ENCODE results near the gene CNOT6. TPM values are rescaled to one million over a fixed set of nuclear protein-coding genes. Genes with fewer than 3 reads are reported as not detected.
"Not testable (repeated sequence)": the region's sequence is repeated elsewhere in the genome, so short reads cannot be mapped to it uniquely, and the experiment has no call there.

The CNOT6 gene
- total RNA-seq, result 10 to 100 TPM in 7 of 9 donors, 1 to 10 TPM in 2; 8.1 to 18.8 (median 13.0) TPM
- polyA plus RNA-seq, result 10 to 100 TPM in 1 of 2 donors, 1 to 10 TPM in 1; 3.1 to 12.3 TPM
- long read RNA-seq, donor 1, full-length matches to known transcripts, result 8 of 19 reads
- long read RNA-seq, donor 1, partial matches to known transcripts, result 1 of 19 reads
- long read RNA-seq, donor 1, other reads (novel, unspliced or antisense), result 10 of 19 reads
- long read RNA-seq, donor 2, full-length matches to known transcripts, result 2 of 6 reads
- long read RNA-seq, donor 2, partial matches to known transcripts, result 3 of 6 reads
- long read RNA-seq, donor 2, other reads (novel, unspliced or antisense), result 1 of 6 reads
- long read RNA-seq, donor 3, full-length matches to known transcripts, result 3 of 17 reads
- long read RNA-seq, donor 3, partial matches to known transcripts, result 2 of 17 reads
- long read RNA-seq, donor 3, other reads (novel, unspliced or antisense), result 12 of 17 reads

DNA sequence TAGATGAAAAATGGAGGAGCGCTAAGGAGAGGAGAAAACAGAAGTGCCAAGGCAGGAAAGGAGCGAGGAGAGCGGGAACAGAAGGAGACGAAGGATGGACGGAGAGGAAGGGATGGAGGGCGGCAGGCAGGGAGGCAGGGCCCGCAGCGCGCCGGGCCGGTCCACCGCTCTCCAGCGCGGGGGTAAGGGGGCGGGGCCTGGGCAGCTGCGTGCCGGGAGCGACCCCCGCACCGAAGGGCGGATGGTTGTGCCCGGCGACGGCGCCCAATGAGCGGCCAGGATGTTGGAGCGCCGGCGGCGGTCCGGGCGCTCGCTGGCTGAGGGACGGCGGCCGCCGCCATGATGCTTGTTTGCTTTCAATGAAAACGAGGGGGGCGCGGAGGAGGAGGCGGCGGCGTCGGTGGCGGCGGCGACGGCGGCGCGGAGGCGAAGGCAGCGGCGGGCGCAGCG is at the start of gene CNOT6:
Gene CNOT6 (plus strand): TSS at position 320 of the 450 bp plus-strand sequence. CDS start 34,898 bp downstream, outside the sequence.
- Histone ChIP-seq H3K9me3 (no peaks in the 10 kb centered on the region), H3K27ac (peak within 1 kb of the TSS; percentile 79 to 96 (median 93)), H3K4me3 (peak within 1 kb of the TSS; percentile 61 to 99 (median 96)), H3K27me3 (no peaks in the 10 kb centered on the region), H3K4me1 (peaks cover 0 to 34% (median 20%) of the 10 kb centered on the region in 12 donors), H3K36me3 (peaks cover 0 to 6% (median 0%) of the 10 kb centered on the region in 9 donors)
- peak; percentile 93 to 96 (median 95) for DNase-seq
- WGBS, 4 donors, result 1% methylated on average over 37 to 56 of the region's 56 CpGs
- intact Hi-C loops (cut with DNase I), result no loop called here
- TF ChIP-seq POLR2A (IDR thresholded peaks at IDR 0.05), result peak in 1 of 2 donors; percentile 63
- TF ChIP-seq, protein P1, sequence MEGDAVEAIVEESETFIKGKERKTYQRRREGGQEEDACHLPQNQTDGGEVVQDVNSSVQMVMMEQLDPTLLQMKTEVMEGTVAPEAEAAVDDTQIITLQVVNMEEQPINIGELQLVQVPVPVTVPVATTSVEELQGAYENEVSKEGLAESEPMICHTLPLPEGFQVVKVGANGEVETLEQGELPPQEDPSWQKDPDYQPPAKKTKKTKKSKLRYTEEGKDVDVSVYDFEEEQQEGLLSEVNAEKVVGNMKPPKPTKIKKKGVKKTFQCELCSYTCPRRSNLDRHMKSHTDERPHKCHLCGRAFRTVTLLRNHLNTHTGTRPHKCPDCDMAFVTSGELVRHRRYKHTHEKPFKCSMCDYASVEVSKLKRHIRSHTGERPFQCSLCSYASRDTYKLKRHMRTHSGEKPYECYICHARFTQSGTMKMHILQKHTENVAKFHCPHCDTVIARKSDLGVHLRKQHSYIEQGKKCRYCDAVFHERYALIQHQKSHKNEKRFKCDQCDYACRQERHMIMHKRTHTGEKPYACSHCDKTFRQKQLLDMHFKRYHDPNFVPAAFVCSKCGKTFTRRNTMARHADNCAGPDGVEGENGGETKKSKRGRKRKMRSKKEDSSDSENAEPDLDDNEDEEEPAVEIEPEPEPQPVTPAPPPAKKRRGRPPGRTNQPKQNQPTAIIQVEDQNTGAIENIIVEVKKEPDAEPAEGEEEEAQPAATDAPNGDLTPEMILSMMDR (IDR thresholded peaks at IDR 0.05), result no peak
- ATAC-seq, result peak; percentile 98 to 99 (median 98)

DNA sequence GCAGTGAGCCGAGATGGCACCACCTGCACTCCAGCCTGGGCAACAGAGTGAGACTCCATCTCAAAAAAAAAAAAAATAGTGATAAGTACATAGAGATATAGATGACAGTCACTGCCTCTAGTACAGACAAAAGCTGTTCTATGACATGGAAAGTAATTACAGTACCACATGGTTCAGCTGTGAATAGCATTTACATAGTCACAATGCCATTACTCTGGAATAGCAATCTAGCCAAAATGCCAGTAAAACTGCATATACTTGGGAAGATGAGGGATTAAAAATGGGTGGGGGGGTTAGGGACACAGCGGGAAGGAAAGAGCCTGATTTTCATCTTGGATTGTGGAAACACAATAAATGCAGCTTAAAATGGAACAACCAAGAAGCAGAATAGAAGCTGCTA is 39.4 kb upstream of the CNOT6 start:
- H3K27ac ChIP-seq, result no peak overlapping the region
- ATAC-seq, result no peak
- 54 to 67% (median 57%) methylated on average over 2 of the region's 2 CpGs for WGBS, 4 donors
- no peak for DNase-seq
- H3K4me3 ChIP-seq, result no peak overlapping the region
- intact Hi-C loops (cut with DNase I), result no loop called here
- TF ChIP-seq, protein P1 (IDR thresholded peaks at IDR 0.05), result no peak
- TF ChIP-seq POLR2A (IDR thresholded peaks at IDR 0.05), result no peak
- H3K27me3 ChIP-seq, result peaks cover 0 to 5% (median 0%) of the 10 kb centered on the region in 9 donors
- H3K36me3 ChIP-seq, result no peaks in the 10 kb centered on the region
- no peaks in the 10 kb centered on the region for H3K4me1 ChIP-seq
- H3K9me3 ChIP-seq, result peaks cover 0 to 12% (median 0%) of the 10 kb centered on the region in 12 donors

DNA sequence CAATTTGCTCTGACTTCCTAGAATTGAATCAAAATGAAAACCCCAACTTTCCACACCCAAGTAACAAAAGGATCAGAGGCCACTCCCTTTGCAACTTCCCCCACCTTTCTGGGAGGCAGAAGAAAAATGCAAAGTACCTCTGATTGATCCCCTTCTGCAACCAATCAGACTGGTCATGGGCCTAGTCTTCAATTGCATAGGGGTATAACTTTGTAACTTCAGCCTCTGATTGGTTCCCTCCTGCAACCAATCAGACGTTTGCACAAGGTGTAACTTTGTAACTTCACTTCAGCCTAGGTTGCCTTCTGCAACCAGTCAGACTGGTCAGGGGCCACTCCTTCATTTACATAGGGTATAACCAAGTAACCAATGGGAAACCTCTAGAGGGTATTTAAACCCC is 38.3 kb upstream of the CNOT6 start:
- no peak for TF ChIP-seq POLR2A (IDR thresholded peaks at IDR 0.05)
- TF ChIP-seq, protein P1 (IDR thresholded peaks at IDR 0.05), result no peak
- no peak overlapping the region for H3K27ac ChIP-seq
- peaks cover 0 to 5% (median 0%) of the 10 kb centered on the region in 9 donors for H3K27me3 ChIP-seq
- 66 to 100% (median 86%) methylated on average over 1 of the region's 1 CpG for WGBS, 4 donors
- peaks cover 0 to 13% (median 0%) of the 10 kb centered on the region in 12 donors for H3K9me3 ChIP-seq
- intact Hi-C loops (cut with DNase I), result no loop called here
- no peak overlapping the region for H3K4me3 ChIP-seq
- no peaks in the 10 kb centered on the region for H3K4me1 ChIP-seq
- no peak for ATAC-seq
- no peak for DNase-seq
- H3K36me3 ChIP-seq, result no peaks in the 10 kb centered on the region

DNA sequence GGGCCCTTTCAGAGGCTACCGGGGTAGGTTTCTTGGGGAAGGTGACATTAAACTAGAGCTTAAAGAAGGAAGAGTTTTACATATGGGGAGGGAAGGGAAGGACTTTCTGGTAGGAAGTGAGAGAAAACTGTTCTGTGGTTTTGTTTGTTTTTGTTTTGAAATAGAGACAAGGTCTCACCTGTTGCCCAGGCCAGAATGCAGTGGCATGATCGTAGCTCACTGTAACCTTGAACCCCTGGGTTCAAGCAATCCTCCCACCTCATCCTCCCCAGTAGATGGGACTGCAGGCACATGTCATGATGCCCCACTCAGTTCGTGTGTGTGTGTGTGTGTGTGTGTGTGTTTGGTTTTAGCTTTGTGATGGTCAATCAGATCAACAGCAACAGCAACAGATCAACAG is 37.4 kb upstream of the CNOT6 start:
- no peak for ATAC-seq
- Histone ChIP-seq H3K27ac (no peak overlapping the region), H3K4me1 (no peaks in the 10 kb centered on the region), H3K9me3 (peaks cover 0 to 13% (median 0%) of the 10 kb centered on the region in 12 donors), H3K4me3 (no peak overlapping the region), H3K27me3 (peaks cover 0 to 4% (median 0%) of the 10 kb centered on the region in 9 donors), H3K36me3 (no peaks in the 10 kb centered on the region)
- intact Hi-C loops (cut with DNase I), result no loop called here
- 60 to 81% (median 61%) methylated on average over 3 of the region's 3 CpGs for WGBS, 4 donors
- no peak for TF ChIP-seq POLR2A (IDR thresholded peaks at IDR 0.05)
- TF ChIP-seq, protein P1 (IDR thresholded peaks at IDR 0.05), result no peak
- no peak for DNase-seq

DNA sequence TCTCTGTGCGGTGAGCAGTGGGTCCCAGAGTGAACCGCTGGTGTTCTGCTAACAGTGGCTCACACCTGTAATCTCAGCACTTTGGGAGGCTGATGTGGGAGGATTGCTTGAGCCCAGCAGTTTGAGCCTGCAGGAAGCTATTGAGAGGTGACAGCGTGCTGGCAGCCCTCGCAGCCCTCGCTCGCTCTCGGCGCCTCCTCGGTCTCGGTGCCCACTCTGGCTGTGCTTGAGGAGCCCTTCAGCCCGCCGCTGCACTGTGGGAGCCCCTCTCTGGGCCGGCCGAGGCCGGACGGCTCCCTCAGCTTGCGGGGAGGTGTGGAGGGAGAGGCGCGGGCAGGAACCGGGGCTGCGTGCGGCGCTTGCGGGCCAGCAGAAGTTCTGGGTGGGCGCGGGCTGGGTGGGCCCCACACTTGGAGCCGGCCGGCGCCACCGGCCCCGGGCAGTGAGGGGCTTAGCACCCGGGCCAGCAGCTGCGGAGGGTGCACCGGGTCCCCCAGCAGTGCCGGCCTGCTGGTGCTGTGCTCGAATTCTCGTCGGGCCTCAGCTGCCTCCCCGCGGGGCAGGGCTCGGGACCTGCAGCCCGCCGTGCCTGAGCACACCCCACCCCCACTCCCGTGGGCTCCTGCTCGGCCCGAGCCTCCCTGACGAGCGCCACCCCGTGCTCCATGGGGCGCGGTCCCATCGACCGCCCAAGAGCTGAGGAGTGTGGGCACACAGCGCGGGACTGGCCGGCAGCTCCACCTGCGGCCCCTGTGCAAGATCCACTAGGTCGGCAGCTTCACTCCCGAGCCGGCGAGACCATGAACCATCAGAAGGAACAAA is 35.1 kb upstream of the CNOT6 start:
- H3K9me3 ChIP-seq, result peaks cover 0 to 13% (median 0%) of the 10 kb centered on the region in 12 donors
- ATAC-seq; H3K27me3 ChIP-seq; DNase-seq; H3K36me3 ChIP-seq; H3K4me3 ChIP-seq; H3K27ac ChIP-seq; intact Hi-C loops (cut with DNase I); H3K4me1 ChIP-seq: not testable (repeated sequence)
- WGBS, 4 donors, result 93 to 97% (median 96%) methylated on average over 52 to 61 of the region's 61 CpGs

DNA sequence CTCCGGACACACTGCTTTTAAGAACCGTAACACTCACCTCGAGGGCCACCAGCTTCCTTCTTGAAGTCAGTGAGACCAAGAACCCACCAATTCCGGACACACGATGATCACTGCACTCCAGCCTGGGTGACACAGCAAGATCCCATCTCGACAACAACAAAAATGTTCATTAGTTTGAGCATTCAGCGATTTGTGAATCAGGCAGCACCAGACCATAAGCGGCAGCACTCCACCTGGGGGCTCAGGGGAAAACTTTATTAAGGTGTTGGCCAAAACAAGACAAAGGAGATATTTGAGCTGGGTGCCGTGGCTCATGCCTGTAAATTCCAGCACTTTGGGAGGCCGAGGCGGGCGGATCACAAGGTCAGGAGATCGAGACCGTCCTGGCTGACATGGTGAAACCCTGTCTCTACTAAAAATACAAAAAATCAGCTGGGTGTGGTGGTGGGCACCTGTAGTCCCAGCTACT is 34.5 kb upstream of the CNOT6 start:
- ATAC-seq; H3K27ac ChIP-seq; H3K4me1 ChIP-seq; H3K36me3 ChIP-seq; intact Hi-C loops (cut with DNase I); DNase-seq; H3K4me3 ChIP-seq; H3K27me3 ChIP-seq: not testable (repeated sequence)
- 92 to 97% (median 94%) methylated on average over 12 to 14 of the region's 14 CpGs for WGBS, 4 donors
- H3K9me3 ChIP-seq, result peaks cover 0 to 13% (median 0%) of the 10 kb centered on the region in 12 donors

Measured in heart left ventricle (tissue), 16 donors.